HG02571 (cell line): ENCODE data around the gene ETS1.

ENCODE experiments used
- ATAC-seq: cut with Tn5 transposase; IDR thresholded peaks from one replicate; pipeline ENCODE4 v1.9.1; 2021; ENCODE audit warnings: mild to moderate bottlenecking, moderate library complexity; ENCODE audit not compliant: unreplicated experiment

The ETS1 gene

DNA sequence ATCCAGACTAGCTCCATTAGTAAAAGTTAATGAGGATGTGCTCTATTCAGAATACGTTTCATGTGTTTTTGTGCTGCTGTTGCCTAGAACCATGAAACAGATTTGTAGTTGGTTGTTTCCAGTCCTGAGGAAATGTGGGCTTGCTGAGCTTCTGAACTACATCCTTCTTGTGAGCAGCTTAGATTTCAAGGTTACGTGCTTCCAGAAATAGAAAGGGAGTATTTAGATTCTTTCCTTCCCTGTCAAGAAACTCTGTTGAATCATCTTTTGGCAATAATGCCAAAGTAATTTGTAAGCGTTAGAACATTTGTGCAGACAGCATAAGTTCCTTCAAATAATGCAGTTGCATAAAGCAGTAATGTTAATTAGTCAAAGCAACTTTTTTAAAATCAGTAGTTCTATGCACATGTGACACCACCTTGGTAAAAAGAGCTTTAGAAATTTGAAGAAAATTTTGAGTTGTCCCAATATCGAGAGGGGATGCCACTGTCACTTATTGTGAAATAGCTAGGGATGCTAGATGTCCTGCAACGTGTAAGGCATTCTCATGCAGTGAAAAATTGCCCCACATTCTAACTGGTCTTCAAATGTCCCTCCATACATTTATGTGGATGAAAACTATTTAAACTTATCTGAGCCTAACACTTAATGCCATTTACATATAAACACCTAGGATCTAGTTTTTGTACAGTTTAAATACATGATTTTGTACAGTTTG is 169.6 kb downstream of the ETS1 start:
- ATAC-seq = no peak

- no peak for ATAC-seq
Observed at GRCh38 chr11:128416976-128417375, 170.4 kb downstream of the ETS1 start.

DNA sequence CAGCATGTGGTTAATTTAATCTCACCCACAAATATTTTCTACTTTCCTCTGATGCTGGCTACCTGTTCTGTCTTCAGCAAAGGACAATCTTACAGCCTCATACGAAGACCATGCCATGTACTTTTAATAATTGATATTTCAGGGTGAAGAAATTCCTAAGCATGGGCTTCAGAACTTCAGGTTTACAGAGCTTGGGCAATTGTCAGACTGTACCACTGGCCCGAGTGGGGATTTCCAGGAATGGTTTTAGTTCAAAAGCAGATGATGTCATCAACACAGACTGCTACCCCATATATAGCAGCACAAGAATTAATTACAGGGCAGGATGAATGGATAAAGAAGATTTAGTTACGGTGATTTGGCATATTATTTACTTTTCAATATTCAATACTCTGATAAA is 171.8 kb downstream of the ETS1 start:
- ATAC-seq = peak; percentile 42

DNA sequence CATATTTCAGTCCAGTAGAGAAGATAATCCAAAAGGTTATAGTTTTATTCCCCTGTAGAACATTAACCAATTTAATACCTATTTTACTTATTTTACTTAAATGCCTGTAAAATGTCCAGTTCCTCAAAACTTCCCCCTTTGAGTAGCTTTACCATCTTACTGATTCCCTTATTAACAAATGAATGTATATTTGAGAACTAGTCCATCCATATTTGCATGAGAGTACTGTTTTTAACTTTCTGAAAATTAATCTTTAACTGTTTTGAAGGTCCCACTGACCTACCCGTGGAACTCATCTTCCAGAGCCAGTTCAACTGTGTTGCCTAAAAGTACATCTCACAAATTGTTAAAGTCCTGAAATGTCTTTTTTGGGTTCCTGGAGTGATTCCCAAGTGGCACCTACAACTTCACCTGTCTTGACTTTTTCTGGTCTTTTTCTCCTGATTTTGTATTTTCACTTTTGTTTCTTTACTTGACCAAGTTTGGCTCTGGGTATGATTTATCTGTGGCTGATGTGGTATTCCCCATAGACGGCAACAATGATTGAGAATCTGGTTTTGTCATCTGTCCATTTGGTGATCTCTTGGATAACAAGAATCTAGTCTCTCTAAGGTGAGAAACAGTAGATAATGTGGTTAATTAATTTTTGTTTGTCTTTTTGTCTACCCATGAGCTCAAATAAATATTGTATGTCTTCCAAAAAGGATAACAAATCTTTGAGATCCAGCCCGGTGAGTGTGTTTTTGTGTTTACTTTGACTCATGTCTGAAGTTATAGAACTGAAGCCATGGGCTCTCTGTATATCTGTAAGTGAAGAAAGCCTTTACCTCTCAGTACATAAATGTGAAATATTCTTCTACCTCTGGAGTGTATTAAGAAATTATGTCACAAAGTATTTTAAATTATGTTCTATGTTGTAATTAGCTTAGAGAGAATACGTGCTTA is 174.2 kb downstream of the ETS1 start:
- ATAC-seq = peak; percentile 77

- ATAC-seq = no peak
Observed at GRCh38 chr11:128411812-128412211, 175.5 kb downstream of the ETS1 start.

DNA sequence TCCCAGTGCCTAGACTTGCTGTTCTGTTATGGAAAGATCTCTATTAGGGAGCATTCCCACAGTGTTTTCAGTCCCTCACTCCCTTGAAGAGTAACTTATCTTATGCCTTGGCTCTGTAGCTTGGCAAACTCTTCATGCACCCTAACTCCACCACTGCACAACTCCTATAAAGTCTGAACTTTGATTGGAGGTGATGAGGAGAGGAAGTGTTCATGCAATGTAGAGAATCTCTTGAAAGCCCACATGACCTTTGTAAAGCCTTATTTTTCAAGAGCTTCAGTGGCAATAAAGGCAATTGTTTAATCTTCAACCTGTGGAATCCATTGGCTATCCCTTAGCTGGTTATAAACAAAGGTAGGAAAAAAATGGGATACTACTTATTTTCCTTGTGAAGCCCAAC is 176.2 kb downstream of the ETS1 start:
- no peak for ATAC-seq

DNA sequence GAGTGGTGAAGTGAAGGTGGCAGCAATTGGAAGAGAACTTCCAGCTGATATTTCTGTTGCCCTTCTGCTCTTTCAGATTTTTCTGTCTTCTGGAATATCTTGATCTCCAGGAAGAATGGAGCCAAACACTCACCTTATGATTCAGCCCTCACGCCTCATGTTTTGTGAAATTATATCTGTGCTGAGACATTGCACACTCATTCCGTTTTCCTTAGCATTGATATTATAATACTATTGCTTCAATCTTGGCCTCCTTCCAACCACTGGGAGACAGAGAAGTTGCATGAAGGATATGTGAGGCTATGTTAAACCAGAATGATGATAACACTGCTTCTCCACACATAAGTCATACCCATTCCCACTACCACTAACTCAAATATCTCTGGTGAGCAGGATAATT is 177.9 kb downstream of the ETS1 start:
- no peak for ATAC-seq
